ENCODE measurements around the gene PRICKLE4.
"Not testable (repeated sequence)": the region's sequence is repeated elsewhere in the genome, so short reads cannot be mapped to it uniquely, and the experiment has no call there.

Gene PRICKLE4

DNA sequence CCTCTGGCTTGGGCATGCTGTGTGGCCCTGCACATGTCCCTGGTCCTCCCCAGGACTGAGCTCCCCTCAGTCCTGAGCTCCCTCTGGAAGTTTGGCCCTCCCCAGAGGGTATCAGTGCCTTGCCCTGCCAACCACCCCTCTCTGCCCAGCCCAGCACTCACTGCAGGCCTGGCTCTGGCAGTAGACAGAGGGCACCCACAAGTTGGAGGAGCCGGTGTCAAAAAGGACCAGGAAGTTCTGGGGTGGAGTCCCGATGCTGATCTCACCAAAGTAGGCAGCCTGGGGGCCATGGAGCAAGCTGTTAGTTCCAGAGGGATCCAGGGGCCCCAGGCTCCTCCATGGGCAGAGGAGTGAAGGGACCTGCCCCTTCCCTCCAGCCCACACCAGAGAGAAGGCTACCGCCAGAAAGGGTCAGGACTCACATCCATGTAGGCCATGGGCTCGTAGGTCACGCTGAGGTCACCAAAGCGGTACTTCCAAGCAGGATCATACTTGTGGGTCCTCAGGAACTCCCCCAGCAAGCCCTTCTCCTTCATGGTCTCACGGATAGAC, 36.3 kb upstream of the PRICKLE4 start:
- DNase-seq: no peak

GRCh38 chr6:41746107-41746506, 34.5 kb upstream of the PRICKLE4 start:
- no peak for DNase-seq

GRCh38 chr6:41747256-41748101, 33.1 kb upstream of the PRICKLE4 start, which contains the start of gene PGC:
Gene PGC (minus strand): TSS chr6:41747397. CDS start chr6:41747334, 63 bp downstream.
- no peak for DNase-seq

DNA sequence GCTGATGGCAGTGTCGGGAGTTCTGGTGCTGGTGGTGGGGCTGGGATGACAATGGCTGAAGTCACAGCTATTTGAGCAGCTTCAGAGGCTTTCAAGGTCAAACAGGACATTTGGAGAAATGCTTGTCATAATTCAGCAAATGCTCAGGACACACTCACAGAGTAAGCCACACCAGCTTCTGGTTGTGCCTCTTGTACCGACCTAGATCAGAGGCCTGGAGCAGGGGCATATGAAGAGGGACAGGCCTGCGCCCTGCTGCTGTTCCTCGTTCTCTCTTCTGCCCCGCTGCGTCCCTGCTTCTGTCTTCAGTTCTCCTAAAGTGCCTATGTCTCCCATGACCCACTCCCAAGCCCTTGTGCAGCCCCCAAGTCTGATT, 32.5 kb upstream of the PRICKLE4 start:
- no peak for DNase-seq

DNA sequence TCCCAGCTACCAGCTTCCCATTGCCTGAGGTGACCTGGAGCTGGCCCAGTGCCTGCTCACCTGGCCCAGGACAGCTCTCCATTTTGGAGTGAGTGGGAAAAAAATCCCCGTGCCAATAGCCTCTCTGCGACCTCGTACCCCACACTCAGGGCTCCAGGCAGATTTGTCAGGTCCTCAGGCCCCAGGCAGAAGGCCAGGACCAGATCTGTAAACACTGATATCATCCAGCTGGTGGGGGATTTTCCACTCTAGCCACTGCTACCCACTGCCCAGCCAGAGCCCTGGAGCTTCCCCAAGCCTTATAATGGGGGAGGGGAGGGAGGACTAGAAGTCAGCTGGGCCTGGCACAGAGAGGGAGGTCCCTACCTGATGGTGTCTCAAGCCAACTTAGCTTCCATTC, 32.0 kb upstream of the PRICKLE4 start:
- DNase-seq: no peak

DNA sequence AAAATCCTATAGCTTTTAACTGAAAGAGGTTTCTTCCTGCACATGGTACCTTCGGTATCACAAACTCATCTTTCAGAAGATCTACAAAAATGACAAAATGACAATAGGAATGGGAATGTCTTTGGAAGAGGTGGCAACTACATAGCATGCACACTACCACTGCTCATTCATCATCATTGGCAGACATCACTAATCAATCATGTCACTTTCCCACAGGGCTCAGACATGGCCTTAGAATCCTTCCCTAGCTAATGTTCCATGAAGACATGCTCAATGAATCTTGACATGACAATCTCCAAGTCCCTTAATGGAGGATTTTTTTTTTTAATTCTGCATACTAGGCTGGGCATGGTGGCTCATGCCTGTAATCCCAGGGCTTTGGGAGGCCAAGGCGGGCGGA, 30.2 kb upstream of the PRICKLE4 start:
- DNase-seq: no peak

DNA sequence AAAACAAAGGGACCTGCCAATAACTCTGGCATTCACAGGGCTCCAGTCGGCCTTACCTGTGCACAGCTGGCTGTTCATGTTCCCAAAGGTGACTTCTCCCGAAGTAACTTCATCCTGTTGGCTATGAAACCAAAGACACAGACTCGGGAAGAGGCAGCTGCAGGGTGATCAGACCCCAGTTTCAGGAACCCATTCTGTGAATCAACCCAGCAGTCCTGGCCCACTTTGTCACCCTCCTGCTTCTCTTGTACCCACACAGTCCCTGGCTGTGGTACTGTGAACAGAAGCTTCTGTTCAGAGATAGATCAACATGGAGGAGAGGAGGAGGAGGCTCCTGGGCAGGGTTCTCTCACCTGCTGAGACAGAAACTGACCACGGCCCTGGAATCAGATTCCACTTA, 24.7 kb upstream of the PRICKLE4 start:
- DNase-seq: no peak

DNA sequence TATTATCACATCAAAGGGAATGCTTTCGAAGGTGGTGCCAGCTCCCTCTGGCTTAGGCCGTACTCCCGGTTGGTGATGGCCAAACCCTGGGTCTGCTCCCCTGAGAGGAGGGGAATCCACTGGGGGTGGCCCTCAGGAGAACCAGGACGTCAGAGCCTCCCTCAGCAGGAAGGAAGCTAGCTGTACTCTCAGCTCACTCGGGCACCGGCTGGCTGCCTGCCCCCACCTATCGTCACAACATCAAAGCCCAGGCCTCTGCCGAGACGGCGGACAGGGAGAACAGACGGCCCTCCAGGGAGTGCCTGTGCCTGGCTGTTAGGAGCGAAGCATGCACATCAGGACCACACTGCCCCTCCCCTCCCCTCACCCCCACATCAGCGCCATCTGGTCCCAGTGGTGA, 24.2 kb upstream of the PRICKLE4 start:
- no peak for DNase-seq

DNA sequence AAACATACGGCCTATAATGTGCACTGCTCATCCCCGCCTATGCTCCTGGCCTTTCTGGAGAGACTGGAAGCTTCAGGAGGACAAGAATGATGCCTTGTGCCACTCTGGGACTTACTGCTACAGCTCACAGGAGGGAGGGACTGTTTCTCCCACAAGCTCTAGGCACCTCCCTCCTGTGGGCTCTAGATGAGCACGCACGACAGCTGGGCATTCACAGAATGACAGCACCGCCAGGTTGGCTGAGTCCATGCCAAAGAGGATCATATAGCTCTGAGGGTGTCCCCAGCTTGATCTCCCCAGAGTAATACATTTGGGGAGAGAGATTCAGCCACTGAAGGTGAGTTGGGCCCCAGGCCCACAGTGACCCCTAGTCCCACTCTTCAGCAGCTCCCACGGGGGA, 23.3 kb upstream of the PRICKLE4 start:
- no peak for DNase-seq

GRCh38 chr6:41757931-41758640, 22.5 kb upstream of the PRICKLE4 start:
- DNase-seq: no peak

DNA sequence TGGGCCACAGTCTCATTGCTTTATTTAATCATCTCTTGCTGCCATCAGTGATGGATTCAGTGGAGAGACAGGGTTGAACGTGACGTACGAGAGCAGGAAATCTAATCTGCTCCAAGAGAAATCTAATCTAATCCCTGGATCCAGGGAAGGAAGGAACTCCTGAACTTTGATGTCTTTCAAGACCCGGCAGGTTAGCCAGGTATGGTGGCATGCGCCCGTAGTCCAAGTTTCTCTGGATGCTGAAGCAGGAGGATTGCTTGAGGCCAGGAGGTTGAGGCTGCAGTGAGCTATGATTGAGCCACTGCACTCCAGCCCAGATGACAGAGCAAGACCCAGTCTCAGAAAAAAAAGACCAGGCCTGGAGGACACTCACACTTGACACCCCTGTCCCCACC, 21.9 kb upstream of the PRICKLE4 start:
- no peak for DNase-seq

GRCh38 chr6:41759106-41759904, 21.3 kb upstream of the PRICKLE4 start:
- no peak for DNase-seq

- DNase-seq: no peak
Observed at GRCh38 chr6:41759905-41760579, 20.5 kb upstream of the PRICKLE4 start.

GRCh38 chr6:41763470-41763869, 17.1 kb upstream of the PRICKLE4 start:
- no peak for DNase-seq

DNA sequence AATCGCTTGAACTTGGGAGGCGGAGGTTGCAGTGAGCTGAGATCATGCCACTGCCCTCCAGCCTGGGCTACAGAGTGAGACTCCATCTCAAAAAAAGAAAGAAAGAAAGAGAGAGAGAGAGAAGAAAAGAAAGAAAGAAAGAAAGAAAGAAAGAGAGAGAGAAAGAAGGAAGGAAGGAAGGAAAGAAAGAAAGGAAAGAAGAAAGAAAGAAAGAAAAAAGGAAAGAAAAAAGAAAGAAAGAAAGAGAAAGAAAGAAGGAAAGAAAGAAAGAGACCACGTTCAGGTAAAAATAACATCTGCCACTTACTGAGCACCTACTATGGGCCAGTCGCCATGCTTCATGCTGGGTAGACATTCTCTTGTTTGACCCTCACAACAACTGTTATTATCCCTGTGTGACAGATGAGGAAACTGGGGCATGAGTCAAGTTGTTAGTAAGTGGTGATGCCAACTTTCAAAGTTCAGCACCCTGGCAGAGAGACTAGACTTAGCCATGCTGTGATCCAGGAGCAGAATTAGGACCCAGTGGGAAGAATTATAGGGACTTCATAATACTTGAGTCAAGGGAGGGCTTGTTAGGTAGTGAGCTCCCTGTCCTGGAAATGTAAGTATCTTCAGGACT, 14.4 kb upstream of the PRICKLE4 start:
- not testable (repeated sequence) for DNase-seq

- no peak for DNase-seq
Observed at GRCh38 chr6:41767112-41767833, 13.3 kb upstream of the PRICKLE4 start.

DNA sequence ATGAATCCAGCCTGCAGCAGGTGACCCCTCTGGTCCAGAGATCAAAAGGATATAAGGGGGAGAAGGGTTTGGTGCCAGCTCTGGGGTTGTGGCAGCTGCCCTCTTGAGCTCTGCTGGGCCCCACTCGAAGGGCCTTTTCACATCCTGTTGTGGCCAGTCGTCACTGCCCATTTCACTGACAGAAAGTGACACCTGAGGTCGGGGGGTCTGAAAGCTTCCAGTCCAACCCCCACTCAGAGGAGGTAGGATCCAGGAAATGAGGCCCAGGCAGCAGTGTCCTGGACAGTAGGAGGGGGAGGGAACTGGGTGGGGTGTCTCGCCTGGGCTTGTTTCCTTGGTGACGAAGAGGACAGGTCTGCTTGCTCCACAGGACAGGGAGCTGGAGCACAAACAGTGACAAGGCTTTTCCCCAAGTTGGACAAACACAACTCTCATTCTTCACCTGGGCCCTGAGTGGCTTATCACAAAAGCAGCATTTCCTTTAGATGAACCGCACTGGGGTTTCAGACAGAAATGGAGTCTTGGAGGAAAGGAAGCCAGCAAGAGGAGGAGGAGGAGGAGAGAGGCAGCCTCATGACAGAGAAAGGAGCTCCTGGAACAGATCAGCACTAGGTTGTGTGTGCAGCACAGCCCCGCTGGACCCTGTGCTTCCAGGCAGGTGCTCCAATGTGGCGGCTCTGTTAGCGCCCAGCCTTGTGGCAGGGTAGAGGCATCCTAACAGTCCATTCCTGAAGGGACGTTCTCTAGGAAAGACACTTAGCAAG, 11.9 kb upstream of the PRICKLE4 start:
- no peak for DNase-seq

DNA sequence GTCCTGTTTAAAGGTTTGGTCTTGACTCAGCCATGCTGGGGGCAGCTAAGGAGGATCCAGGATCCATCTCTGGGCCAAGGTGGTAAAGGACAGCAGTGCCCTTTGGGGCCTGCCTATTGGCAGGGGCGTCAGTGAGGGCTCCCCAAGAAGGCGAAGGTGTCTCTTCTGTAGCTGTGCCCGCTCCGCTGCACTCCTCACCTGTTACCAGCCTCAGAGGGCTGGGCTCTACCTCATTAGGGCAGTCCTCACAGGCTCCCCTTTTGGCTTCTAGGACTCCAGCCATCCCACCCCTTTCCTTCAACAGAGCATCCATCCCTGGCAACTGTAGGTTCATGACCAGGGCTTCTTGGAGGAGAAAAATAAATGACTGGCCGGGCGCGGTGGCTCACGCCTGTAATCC, 11.2 kb upstream of the PRICKLE4 start:
- DNase-seq: no peak

- no peak for DNase-seq
Observed at GRCh38 chr6:41770381-41771057, 10.1 kb upstream of the PRICKLE4 start.

Measured in central memory CD4-positive, alpha-beta T cell (primary cell).